ENCODE data around the gene GNMT.

- TF ChIP-seq, protein P1, sequence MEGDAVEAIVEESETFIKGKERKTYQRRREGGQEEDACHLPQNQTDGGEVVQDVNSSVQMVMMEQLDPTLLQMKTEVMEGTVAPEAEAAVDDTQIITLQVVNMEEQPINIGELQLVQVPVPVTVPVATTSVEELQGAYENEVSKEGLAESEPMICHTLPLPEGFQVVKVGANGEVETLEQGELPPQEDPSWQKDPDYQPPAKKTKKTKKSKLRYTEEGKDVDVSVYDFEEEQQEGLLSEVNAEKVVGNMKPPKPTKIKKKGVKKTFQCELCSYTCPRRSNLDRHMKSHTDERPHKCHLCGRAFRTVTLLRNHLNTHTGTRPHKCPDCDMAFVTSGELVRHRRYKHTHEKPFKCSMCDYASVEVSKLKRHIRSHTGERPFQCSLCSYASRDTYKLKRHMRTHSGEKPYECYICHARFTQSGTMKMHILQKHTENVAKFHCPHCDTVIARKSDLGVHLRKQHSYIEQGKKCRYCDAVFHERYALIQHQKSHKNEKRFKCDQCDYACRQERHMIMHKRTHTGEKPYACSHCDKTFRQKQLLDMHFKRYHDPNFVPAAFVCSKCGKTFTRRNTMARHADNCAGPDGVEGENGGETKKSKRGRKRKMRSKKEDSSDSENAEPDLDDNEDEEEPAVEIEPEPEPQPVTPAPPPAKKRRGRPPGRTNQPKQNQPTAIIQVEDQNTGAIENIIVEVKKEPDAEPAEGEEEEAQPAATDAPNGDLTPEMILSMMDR (conservative IDR thresholded peaks at IDR 0.05; ENCODE audit: low read length), result no peak
- TF ChIP-seq EZH2phosphoT487 (IDR thresholded peaks at IDR 0.05; ENCODE audit: borderline replicate concordance), result no peak
These were observed 8.2 kb downstream of the GNMT start for GRCh38 chr6:42968783-42969182.
